Caco-2 (cell line): Measurements from ENCODE around the gene UQCC2. TPM values are rescaled to one million over a fixed set of nuclear protein-coding genes. Genes with fewer than 3 reads are reported as not detected.

Experiments used
- BruUV-seq: library from RNA; stranded (reverse); fragments of 400-500 nt; replicated peaks from 2 replicates; lab custom pipeline; 2021; lab: Mats Ljungman, UMichigan
- CTCF ChIA-PET: fragments of 300-600 bp; sonication (Branson Sonifier 250); formaldehyde crosslinking; loops from one replicate; lab custom pipeline; 2022; ENCODE audit warnings: antibody characterized with exemption; lab: Charles Lee
- POLR2A ChIA-PET: fragments of 300-600 bp; sonication (Branson Sonifier 250); formaldehyde crosslinking; loops from one replicate; lab custom pipeline; 2022; ENCODE audit warnings: antibody characterized with exemption; lab: Charles Lee
- DNase-seq, 2 experiments: peaks; one replicate each; pipeline versions ENCODE4 v3.0.0 to v3.0.0-alpha.2; 2020 to 2022
- H3K27me3 ChIP-seq: replicated peaks from 2 replicates; pipeline ENCODE4 v1.6.0; 2011; ENCODE audit warnings: low read length; ENCODE audit not compliant: control insufficient read depth, insufficient read depth
- H3K36me3 ChIP-seq: 2 replicates; pipeline ENCODE4 v1.5.1; 2011; ENCODE audit warnings: low read length; ENCODE audit not compliant: control insufficient read depth, insufficient read depth
- H3K4me1 ChIP-seq: fragments of 250-450 bp; sonication (Bioruptor Pico); 2 replicates; pipeline ENCODE4 v1.5.1; 2020; ENCODE audit warnings: mild to moderate bottlenecking
- H3K4me3 ChIP-seq: 2 replicates; pipeline ENCODE4 v1.5.1; 2011; ENCODE audit warnings: low read depth, mild to moderate bottlenecking, control low read depth, low read length
- H3K9me3 ChIP-seq: fragments of 250-450 bp; sonication (Bioruptor Pico); 2 replicates; pipeline ENCODE4 v1.5.1; 2020; ENCODE audit warnings: mild to moderate bottlenecking, moderate library complexity
- H3K27ac Mint-ChIP-seq: one replicate; pipeline ENCODE4 v1.8.0; 2022; ENCODE audit warnings: mixed read lengths; ENCODE audit not compliant: unreplicated experiment
- H3K27me3 Mint-ChIP-seq: one replicate; pipeline ENCODE4 v1.8.0; 2022; ENCODE audit warnings: mixed read lengths; ENCODE audit not compliant: insufficient read depth, unreplicated experiment
- H3K36me3 Mint-ChIP-seq: one replicate; pipeline ENCODE4 v1.8.0; 2022; ENCODE audit warnings: mild to moderate bottlenecking, mixed read lengths; ENCODE audit not compliant: insufficient read depth, unreplicated experiment
- H3K4me1 Mint-ChIP-seq: one replicate; pipeline ENCODE4 v1.8.0; 2022; ENCODE audit warnings: low read depth, mixed read lengths; ENCODE audit not compliant: unreplicated experiment
- H3K4me3 Mint-ChIP-seq: one replicate; pipeline ENCODE4 v1.8.0; 2022; ENCODE audit warnings: mild to moderate bottlenecking, moderate library complexity, mixed read lengths; ENCODE audit not compliant: unreplicated experiment
- H3K9me3 Mint-ChIP-seq: one replicate; pipeline ENCODE4 v1.8.0; 2022; ENCODE audit warnings: mixed read lengths; ENCODE audit not compliant: unreplicated experiment
- intact Hi-C: fragments of 100-400 bp; cut with micrococcal nuclease; formaldehyde crosslinking; loops from one replicate; pipeline ENCODE4 v1.10.0; 2022; ENCODE audit not compliant: unreplicated experiment
- total RNA-seq: library from RNA; stranded (reverse); gene quantifications from 2 replicates; pipeline ENCODE4 v1.2.3, GENCODE V29; 2022
- TF ChIP-seq, protein P1 (sequence below), 2 experiments: fragments of 200-600 bp in 1 of 2; IDR thresholded peaks; 1 replicate in 1 of 2; 2 replicates in 1 of 2; pipeline versions ENCODE4 v1.5.1 to v1.8.0; 2011 to 2022; ENCODE audit warnings: antibody characterized with exemption in 1 of 2, control low read depth in 1 of 2, inconsistent platforms in 1 of 2, low read depth in 1 of 2, low read length in 1 of 2, mild to moderate bottlenecking in 1 of 2, moderate library complexity in 1 of 2; ENCODE audit not compliant: insufficient read depth in 1 of 2, severe bottlenecking in 1 of 2, unreplicated experiment in 1 of 2

UQCC2 gene
- total RNA-seq, 1 experiment from 2014 or later: 122 TPM

DNA sequence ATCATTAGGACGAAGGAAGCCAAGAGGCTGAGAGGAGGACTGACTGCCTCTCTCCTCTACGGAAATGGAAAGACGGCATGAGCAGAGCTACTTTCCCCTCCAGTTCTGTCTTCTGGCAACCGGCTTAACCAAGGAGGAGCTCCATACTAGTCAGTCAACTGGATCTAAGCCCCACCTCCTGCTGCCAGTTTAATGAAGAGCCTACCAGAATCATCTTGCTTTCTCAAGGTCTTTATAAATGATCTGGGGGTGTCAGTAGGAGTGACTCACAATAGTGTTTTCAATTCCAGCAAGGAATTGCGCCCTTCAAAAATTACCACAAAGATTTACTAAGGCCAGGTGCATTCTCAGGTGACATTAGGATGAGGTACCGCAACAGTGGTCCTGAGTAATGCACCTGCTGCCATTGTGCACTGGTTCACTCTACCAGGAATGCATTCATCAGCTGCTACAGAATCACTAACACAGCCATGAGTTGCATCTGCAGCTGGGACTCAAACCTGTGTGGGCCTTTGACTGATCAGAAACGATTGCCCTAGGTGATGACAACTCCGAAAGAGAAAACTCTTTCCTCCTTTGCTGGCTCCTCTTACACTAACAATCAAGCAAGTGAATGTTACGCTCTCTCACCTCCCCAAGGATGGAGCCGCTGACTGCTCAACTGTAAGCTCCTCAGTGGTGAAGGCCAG is 2.8 kb downstream of the UQCC2 start:
- Histone ChIP-seq H3K4me1 (peaks cover 10% of the 10 kb centered on the region), H3K4me3 (no peak overlapping the region), H3K9me3 (no peaks in the 10 kb centered on the region), H3K27me3 (no peaks in the 10 kb centered on the region), H3K36me3 (peaks cover 1% of the 10 kb centered on the region)
- TF ChIP-seq, protein P1, sequence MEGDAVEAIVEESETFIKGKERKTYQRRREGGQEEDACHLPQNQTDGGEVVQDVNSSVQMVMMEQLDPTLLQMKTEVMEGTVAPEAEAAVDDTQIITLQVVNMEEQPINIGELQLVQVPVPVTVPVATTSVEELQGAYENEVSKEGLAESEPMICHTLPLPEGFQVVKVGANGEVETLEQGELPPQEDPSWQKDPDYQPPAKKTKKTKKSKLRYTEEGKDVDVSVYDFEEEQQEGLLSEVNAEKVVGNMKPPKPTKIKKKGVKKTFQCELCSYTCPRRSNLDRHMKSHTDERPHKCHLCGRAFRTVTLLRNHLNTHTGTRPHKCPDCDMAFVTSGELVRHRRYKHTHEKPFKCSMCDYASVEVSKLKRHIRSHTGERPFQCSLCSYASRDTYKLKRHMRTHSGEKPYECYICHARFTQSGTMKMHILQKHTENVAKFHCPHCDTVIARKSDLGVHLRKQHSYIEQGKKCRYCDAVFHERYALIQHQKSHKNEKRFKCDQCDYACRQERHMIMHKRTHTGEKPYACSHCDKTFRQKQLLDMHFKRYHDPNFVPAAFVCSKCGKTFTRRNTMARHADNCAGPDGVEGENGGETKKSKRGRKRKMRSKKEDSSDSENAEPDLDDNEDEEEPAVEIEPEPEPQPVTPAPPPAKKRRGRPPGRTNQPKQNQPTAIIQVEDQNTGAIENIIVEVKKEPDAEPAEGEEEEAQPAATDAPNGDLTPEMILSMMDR (IDR thresholded peaks at IDR 0.05; ENCODE audit: insufficient read depth in 1 of 2, low read depth in 1 of 2, low read length in 1 of 2, severe bottlenecking in 1 of 2, unreplicated experiment in 1 of 2): no peak
- POLR2A ChIA-PET: interaction anchor here (0.6 kb wide), 1 partner anchor 263 kb away, joined by 4 read pairs; no protein-coding TSS in a partner anchor
- Mint-ChIP-seq H3K4me1 (peaks cover 18% of the 10 kb centered on the region), H3K9me3 (no peaks in the 10 kb centered on the region), H3K4me3 (no peak overlapping the region), H3K27me3 (no peaks in the 10 kb centered on the region), H3K27ac (no peak overlapping the region), H3K36me3 (peaks cover 46% of the 10 kb centered on the region)
- intact Hi-C loops: no loop called here
- no TSS peak for BruUV-seq
- no peak for DNase-seq
- CTCF ChIA-PET: interaction anchor here (0.7 to 1.1 kb wide), 2 partner anchors 8 to 101 kb away, joined by 3 read pairs; no protein-coding TSS in a partner anchor

DNA sequence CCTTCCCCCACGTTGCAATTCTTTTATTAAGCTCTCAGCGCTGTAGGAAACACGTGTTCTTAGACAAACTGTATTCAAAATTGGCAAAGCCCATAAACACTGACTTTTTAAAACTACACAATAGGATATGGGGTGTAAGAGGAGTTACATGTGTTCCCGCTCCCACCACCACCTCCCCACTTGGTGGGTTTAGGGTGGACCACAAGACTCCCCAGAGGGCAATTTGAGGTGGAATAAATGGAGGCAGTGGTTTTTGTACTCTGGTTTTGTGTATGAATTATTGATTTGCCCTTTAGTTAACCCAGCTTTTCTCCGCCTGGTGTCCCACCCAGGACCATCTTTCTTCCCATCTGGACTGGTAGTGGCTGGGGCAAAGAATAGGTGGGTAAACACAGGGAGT is 3.7 kb downstream of the UQCC2 start:
- POLR2A ChIA-PET: no interaction called here
- intact Hi-C loops: no loop called here
- no peaks in the 10 kb centered on the region for H3K9me3 Mint-ChIP-seq
- TF ChIP-seq, protein P1 (IDR thresholded peaks at IDR 0.05; ENCODE audit: insufficient read depth in 1 of 2, low read depth in 1 of 2, low read length in 1 of 2, severe bottlenecking in 1 of 2, unreplicated experiment in 1 of 2): no peak
- no peak overlapping the region for H3K27ac Mint-ChIP-seq
- Histone ChIP-seq H3K27me3 (no peaks in the 10 kb centered on the region), H3K36me3 (peaks cover 1% of the 10 kb centered on the region), H3K9me3 (no peaks in the 10 kb centered on the region), H3K4me3 (no peak overlapping the region), H3K4me1 (peaks cover 10% of the 10 kb centered on the region)
- no TSS peak for BruUV-seq
- DNase-seq: no peak
- H3K36me3 Mint-ChIP-seq: peaks cover 46% of the 10 kb centered on the region
- no peaks in the 10 kb centered on the region for H3K27me3 Mint-ChIP-seq
- H3K4me1 Mint-ChIP-seq: peaks cover 18% of the 10 kb centered on the region
- H3K4me3 Mint-ChIP-seq: no peak overlapping the region
- CTCF ChIA-PET: interaction anchor here (0.7 kb wide), 1 partner anchor 53 kb away, joined by 3 read pairs; no protein-coding TSS in a partner anchor

DNA sequence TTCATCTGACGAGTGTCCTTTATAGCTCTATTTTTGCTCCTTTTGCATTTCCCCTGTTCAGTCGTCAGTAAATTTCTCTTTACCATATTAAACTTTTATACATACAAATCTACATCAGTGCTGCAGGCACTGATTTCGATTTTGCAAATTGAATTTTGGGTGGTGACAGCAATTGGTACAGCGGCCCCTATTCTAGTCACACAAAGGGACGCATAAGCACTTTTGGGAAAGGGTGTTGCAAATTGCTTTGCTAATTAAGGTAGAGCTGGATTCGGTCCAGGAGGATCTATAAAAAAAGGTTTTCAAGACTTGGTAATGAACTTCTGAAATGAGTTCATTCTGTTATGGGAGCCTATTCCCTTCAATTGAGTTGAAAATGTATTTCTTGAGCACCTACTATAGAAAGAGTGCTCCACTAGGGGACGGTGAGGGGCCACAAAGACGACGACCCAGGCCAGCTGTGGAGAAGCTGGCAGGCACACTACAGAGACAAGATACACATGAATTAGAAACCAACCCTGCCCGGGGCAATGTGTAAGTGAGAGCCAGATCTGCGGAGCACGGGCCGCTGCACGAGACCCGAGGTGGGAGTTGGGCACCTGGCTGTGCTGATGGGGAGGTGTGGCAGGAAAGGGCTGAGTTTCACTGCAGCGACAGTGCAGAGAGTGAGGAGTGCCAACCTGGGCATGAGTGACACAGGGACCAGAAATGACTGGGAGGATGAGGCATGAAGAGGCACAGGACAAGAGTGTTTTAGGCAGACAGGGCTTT is 5.4 kb downstream of the UQCC2 start:
- ChIA-PET CTCF (no interaction called here), POLR2A (no interaction called here)
- no TSS peak for BruUV-seq
- intact Hi-C loops: no loop called here
- H3K4me3 Mint-ChIP-seq: no peak overlapping the region
- H3K4me1 ChIP-seq: peaks cover 6% of the 10 kb centered on the region
- no peak for DNase-seq
- H3K4me1 Mint-ChIP-seq: peaks cover 18% of the 10 kb centered on the region
- no peak overlapping the region for H3K4me3 ChIP-seq
- no peaks in the 10 kb centered on the region for H3K27me3 Mint-ChIP-seq
- H3K36me3 Mint-ChIP-seq: peaks cover 45% of the 10 kb centered on the region
- H3K9me3 ChIP-seq: no peaks in the 10 kb centered on the region
- TF ChIP-seq, protein P1 (IDR thresholded peaks at IDR 0.05; ENCODE audit: insufficient read depth in 1 of 2, low read depth in 1 of 2, low read length in 1 of 2, severe bottlenecking in 1 of 2, unreplicated experiment in 1 of 2): no peak
- no peaks in the 10 kb centered on the region for H3K9me3 Mint-ChIP-seq
- H3K27ac Mint-ChIP-seq: no peak overlapping the region
- H3K27me3 ChIP-seq: no peaks in the 10 kb centered on the region
- H3K36me3 ChIP-seq: peaks cover 1% of the 10 kb centered on the region
